IMR-90 (cell line): ENCODE results near the gene CNP. TPM values are rescaled to one million over a fixed set of nuclear protein-coding genes. Genes with fewer than 3 reads are reported as not detected.

Experiments used
- ATAC-seq: fragments of 200-7000 bp; cut with Tn5 transposase; 2 replicates; pipeline ENCODE4 v1.9.1; 2020; ENCODE audit warnings: low read depth, mild to moderate bottlenecking, moderate library complexity
- BruUV-seq: library from RNA; stranded (reverse); fragments of 400-500 nt; replicated peaks from 2 replicates; lab custom pipeline; 2021; lab: Mats Ljungman, UMichigan
- CTCF ChIA-PET: fragments of 300-600 bp; formaldehyde crosslinking; extraction: SDS; loops from one replicate; lab custom pipeline; 2021; ENCODE audit warnings: antibody characterized with exemption; lab: Yijun Ruan, JAX
- POLR2A ChIA-PET: fragments of 300-600 bp; sonication (Branson Sonifier 250); formaldehyde crosslinking; loops from one replicate; lab custom pipeline; 2022; ENCODE audit warnings: antibody characterized with exemption; ENCODE audit not compliant: unreplicated experiment; lab: Charles Lee
- DNase-seq: peaks from one replicate; pipeline ENCODE4 v3.0.0; 2013
- H2AFZ ChIP-seq: replicated peaks from 2 replicates; pipeline ENCODE3; 2013; ENCODE audit warnings: low read length, mild to moderate bottlenecking; ENCODE audit not compliant: poor library complexity
- H2AK5ac ChIP-seq: 2 replicates; pipeline ENCODE4 v1.6.1; 2013; ENCODE audit warnings: low read depth, low read length, inconsistent platforms
- H2AK9ac ChIP-seq: replicated peaks from 2 replicates; pipeline ENCODE3; 2013; ENCODE audit warnings: mild to moderate bottlenecking, low read depth, low read length, moderate library complexity; ENCODE audit not compliant: poor library complexity
- H2BK120ac ChIP-seq: 2 replicates; pipeline ENCODE4 v1.6.1; 2013; ENCODE audit warnings: low read depth, low read length, inconsistent platforms
- H2BK15ac ChIP-seq: 3 replicates; pipeline ENCODE4 v1.6.1; 2013; ENCODE audit warnings: low read depth, low read length, inconsistent platforms
- H2BK20ac ChIP-seq: 2 replicates; pipeline ENCODE4 v1.6.1; 2013; ENCODE audit warnings: low read depth, mild to moderate bottlenecking, inconsistent platforms, low read length, moderate library complexity
- H2BK5ac ChIP-seq: 2 replicates; pipeline ENCODE4 v1.6.1; 2013; ENCODE audit warnings: mild to moderate bottlenecking, low read depth, low read length, inconsistent platforms; ENCODE audit not compliant: poor library complexity, severe bottlenecking
- H3K14ac ChIP-seq: replicated peaks from 2 replicates; pipeline ENCODE4 v1.6.1; 2013; ENCODE audit warnings: low read depth, low read length, inconsistent platforms
- H3K18ac ChIP-seq: 2 replicates; pipeline ENCODE4 v1.6.1; 2013; ENCODE audit warnings: low read depth, low read length, control low read depth
- H3K23ac ChIP-seq: 2 replicates; pipeline ENCODE4 v1.6.1; 2013; ENCODE audit warnings: low read depth, low read length, inconsistent platforms
- H3K27ac ChIP-seq: 2 replicates; pipeline ENCODE4 v1.5.1; 2013; ENCODE audit warnings: mild to moderate bottlenecking, control low read depth, low read length; ENCODE audit not compliant: insufficient read depth
- H3K27me3 ChIP-seq: 2 replicates; pipeline ENCODE4 v1.6.1; 2013; ENCODE audit warnings: low read length; ENCODE audit not compliant: control insufficient read depth, insufficient read depth
- H3K36me3 ChIP-seq: 2 replicates; pipeline ENCODE4 v1.6.1; 2013; ENCODE audit warnings: low read length, mixed read lengths; ENCODE audit not compliant: control insufficient read depth, insufficient read depth
- H3K4ac ChIP-seq: 2 replicates; pipeline ENCODE4 v1.6.1; 2013; ENCODE audit warnings: low read depth, low read length, inconsistent platforms
- H3K4me1 ChIP-seq: 2 replicates; pipeline ENCODE4 v1.6.1; 2013; ENCODE audit warnings: low read length, mixed read lengths; ENCODE audit not compliant: control insufficient read depth, insufficient read depth
- H3K4me2 ChIP-seq: 2 replicates; pipeline ENCODE4 v1.6.1; 2013; ENCODE audit warnings: low read depth, mild to moderate bottlenecking, control low read depth, low read length, moderate library complexity
- H3K4me3 ChIP-seq: 2 replicates; pipeline ENCODE4 v1.5.1; 2013; ENCODE audit warnings: low read depth, mild to moderate bottlenecking, control low read depth, low read length, moderate library complexity; ENCODE audit not compliant: insufficient read depth
- H3K56ac ChIP-seq: 2 replicates; pipeline ENCODE4 v1.6.1; 2013; ENCODE audit warnings: low read length, inconsistent platforms; ENCODE audit not compliant: insufficient read depth; ENCODE audit errors: extremely low read depth
- H3K79me1 ChIP-seq, 2 experiments: 2 replicates each; pipeline ENCODE4 v1.6.1; 2013; ENCODE audit warnings: low read length in 2 of 2, inconsistent platforms in 1 of 2, low read depth in 1 of 2
- H3K9ac ChIP-seq: 2 replicates; pipeline ENCODE4 v1.6.1; 2013; ENCODE audit warnings: low read depth, low read length, control low read depth
- H3K9me1 ChIP-seq: 2 replicates; pipeline ENCODE4 v1.6.1; 2013; ENCODE audit warnings: low read length, inconsistent platforms; ENCODE audit not compliant: insufficient read depth
- H3K9me3 ChIP-seq: 2 replicates; pipeline ENCODE4 v1.6.1; 2013; ENCODE audit warnings: low read length; ENCODE audit not compliant: control insufficient read depth, insufficient read depth
- H4K20me1 ChIP-seq: 2 replicates; pipeline ENCODE4 v1.6.1; 2013; ENCODE audit warnings: low read length, inconsistent platforms; ENCODE audit not compliant: insufficient read depth
- H4K5ac ChIP-seq: 2 replicates; pipeline ENCODE4 v1.6.1; 2013; ENCODE audit warnings: mild to moderate bottlenecking, low read depth, low read length, control low read depth
- H4K8ac ChIP-seq, 2 experiments: 2 replicates each; pipeline ENCODE4 v1.6.1; 2013; ENCODE audit warnings: low read depth in 2 of 2, low read length in 2 of 2, control low read depth in 1 of 2, inconsistent platforms in 1 of 2
- H4K91ac ChIP-seq: 2 replicates; pipeline ENCODE4 v1.6.1; 2013; ENCODE audit warnings: low read depth, low read length, inconsistent platforms; ENCODE audit not compliant: insufficient read depth
- CEBPB ChIP-seq: IDR thresholded peaks from 2 replicates; pipeline ENCODE4 v1.6.1; 2012; ENCODE audit warnings: low read depth, low read length, improper control_type of control experiment
- CHD1 ChIP-seq: IDR thresholded peaks from 2 replicates; pipeline ENCODE4 v1.6.1; 2012; ENCODE audit warnings: low read depth, low read length, improper control_type of control experiment
- CTCF ChIP-seq: conservative IDR thresholded peaks from 2 replicates; pipeline ENCODE4 v1.5.1; 2012; ENCODE audit warnings: mild to moderate bottlenecking, low read depth, low read length, improper control_type of control experiment
- FOS ChIP-seq: fragments of 150-350 bp; IDR thresholded peaks from 2 replicates; pipeline ENCODE4 v1.6.1; 2016; ENCODE audit warnings: low read depth, low read length
- MAFK ChIP-seq: IDR thresholded peaks from 2 replicates; pipeline ENCODE4 v1.6.1; 2012; ENCODE audit warnings: low read depth, low read length, improper control_type of control experiment
- MAZ ChIP-seq: IDR thresholded peaks from 2 replicates; pipeline ENCODE4 v1.6.1; 2012; ENCODE audit warnings: low read depth, mild to moderate bottlenecking, low read length, improper control_type of control experiment, moderate library complexity, borderline replicate concordance
- MXI1 ChIP-seq: IDR thresholded peaks from 2 replicates; pipeline ENCODE4 v1.6.1; 2012; ENCODE audit warnings: low read depth, mild to moderate bottlenecking, low read length, moderate library complexity, borderline replicate concordance
- NFE2L2 ChIP-seq: fragments of 150-350 bp; IDR thresholded peaks from 2 replicates; pipeline ENCODE4 v1.6.1; 2016; ENCODE audit warnings: low read depth, mild to moderate bottlenecking, low read length
- POLR2A ChIP-seq: IDR thresholded peaks from 2 replicates; pipeline ENCODE4 v1.6.1; 2012; ENCODE audit warnings: mild to moderate bottlenecking, low read depth, low read length
- RAD21 ChIP-seq: IDR thresholded peaks from 2 replicates; pipeline ENCODE4 v1.6.1; 2012; ENCODE audit warnings: low read length, improper control_type of control experiment
- RCOR1 ChIP-seq: IDR thresholded peaks from 2 replicates; pipeline ENCODE4 v1.6.1; 2012; ENCODE audit warnings: mild to moderate bottlenecking, low read length, improper control_type of control experiment; ENCODE audit not compliant: insufficient replicate concordance
- RFX5 ChIP-seq: IDR thresholded peaks from 2 replicates; pipeline ENCODE4 v1.8.0; 2012; ENCODE audit warnings: low read depth, mild to moderate bottlenecking, low read length, moderate library complexity
- WGBS, 2 experiments: methylation state at CpG; one replicate each; pipeline versions ENCODE4 v1.1.5 to v1.1.7; 2013; ENCODE audit warnings: missing lambda C conversion rate in 2 of 2; ENCODE audit not compliant: insufficient read length in 1 of 2; ENCODE audit errors: extremely low coverage in 2 of 2; 5-methylcytosine and 5-hydroxymethylcytosine counted together
- dilution Hi-C: fragments of 300-500 bp; cut with HindIII; formaldehyde crosslinking; loops from one replicate; pipeline ENCODE4 v1.14.3; 2018; ENCODE audit warnings: low sequenced_read_pairs; ENCODE audit not compliant: unreplicated experiment
- in situ Hi-C: fragments of 300-500 bp; cut with MboI; formaldehyde crosslinking; loops from 3 replicates; pipeline ENCODE4 v1.14.3; 2019; ENCODE audit warnings: low sequenced_read_pairs, inconsistent platforms, mixed read lengths
- intact Hi-C: fragments of 100-400 bp; cut with micrococcal nuclease; formaldehyde crosslinking; loops from 2 replicates; pipeline ENCODE4 v1.10.0; 2022
- polyA plus RNA-seq, 3 experiments: library from polyadenylated mRNA; depleted of rRNA; stranded (reverse); fragments of >200 nt; gene quantifications; 2 replicates each; pipeline ENCODE4 v1.2.3, GENCODE V29; 2012; ENCODE audit warnings: low replicate concordance in 1 of 3
- total RNA-seq: library from RNA; depleted of rRNA; stranded (reverse); fragments of >200 nt; gene quantifications from 2 replicates; pipeline ENCODE4 v1.2.3, GENCODE V29; 2012
- TF ChIP-seq, protein P1 (sequence below): fragments of 150-350 bp; IDR thresholded peaks from 2 replicates; pipeline ENCODE4 v1.6.1; 2017; ENCODE audit warnings: mild to moderate bottlenecking, antibody characterized with exemption, low read length, low read depth
- TF ChIP-seq, protein P2 (sequence below): fragments of 150-350 bp; IDR thresholded peaks from 2 replicates; pipeline ENCODE4 v1.6.1; 2016; ENCODE audit warnings: low read depth, mild to moderate bottlenecking, low read length, moderate library complexity, borderline replicate concordance

CNP gene
- total and polyA plus RNA-seq, 2 of the 4 experiments (the other 2 are of a cell fraction) = 45.5 to 46.4 TPM

DNA sequence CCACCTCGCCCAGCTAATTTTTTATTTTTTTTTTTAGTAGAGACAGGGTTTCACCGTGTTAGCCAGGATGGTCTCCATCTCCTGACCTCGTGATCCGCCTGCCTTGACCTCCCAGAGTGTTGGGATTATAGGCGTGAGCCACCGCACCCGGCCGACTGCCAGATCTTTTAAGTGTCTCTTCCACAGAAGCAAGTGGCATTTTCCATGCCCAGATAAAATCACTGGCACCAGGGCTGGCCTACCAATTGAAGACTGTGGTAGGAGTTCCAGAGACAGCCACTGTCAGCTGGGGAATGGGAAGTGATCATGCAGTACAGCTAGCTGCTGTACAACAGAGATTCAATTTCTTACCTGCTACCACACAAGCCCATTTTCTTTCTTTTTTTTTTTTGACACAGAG, 17.9 kb downstream of the CNP start:
- Histone ChIP-seq H2AFZ (no peak overlapping the region), H2BK15ac (no peak overlapping the region), H3K9ac (no peak overlapping the region), H2BK5ac (no peak overlapping the region), H3K9me3 (no peaks in the 10 kb centered on the region), H3K18ac (no peak overlapping the region), H3K4me2 (no peak overlapping the region), H3K4me3 (no peak overlapping the region), H4K8ac (no peak overlapping the region), H4K20me1 (no peaks in the 10 kb centered on the region), H4K91ac (no peak overlapping the region), H2BK20ac (no peak overlapping the region), H3K4me1 (no peaks in the 10 kb centered on the region), H3K27ac (no peak overlapping the region), H2AK9ac (no peak overlapping the region), H3K56ac (no peak overlapping the region), H3K14ac (no peak overlapping the region), H2BK120ac (no peak overlapping the region), H4K5ac (no peak overlapping the region), H3K27me3 (no peaks in the 10 kb centered on the region), H3K4ac (no peak overlapping the region), H3K9me1 (no peaks in the 10 kb centered on the region), H3K23ac (no peak overlapping the region), H3K36me3 (peaks cover 62% of the 10 kb centered on the region), H2AK5ac (no peak overlapping the region), H3K79me1 (peaks cover 13 to 32% of the 10 kb centered on the region in 2 experiments)
- no peak for DNase-seq
- ChIA-PET POLR2A (no interaction called here), CTCF (no interaction called here)
- TF ChIP-seq CHD1 = no peak
- no peak for TF ChIP-seq POLR2A
- TF ChIP-seq, protein P1, sequence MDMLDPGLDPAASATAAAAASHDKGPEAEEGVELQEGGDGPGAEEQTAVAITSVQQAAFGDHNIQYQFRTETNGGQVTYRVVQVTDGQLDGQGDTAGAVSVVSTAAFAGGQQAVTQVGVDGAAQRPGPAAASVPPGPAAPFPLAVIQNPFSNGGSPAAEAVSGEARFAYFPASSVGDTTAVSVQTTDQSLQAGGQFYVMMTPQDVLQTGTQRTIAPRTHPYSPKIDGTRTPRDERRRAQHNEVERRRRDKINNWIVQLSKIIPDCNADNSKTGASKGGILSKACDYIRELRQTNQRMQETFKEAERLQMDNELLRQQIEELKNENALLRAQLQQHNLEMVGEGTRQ = no peak
- TF ChIP-seq MXI1 = no peak
- TF ChIP-seq, protein P2, sequence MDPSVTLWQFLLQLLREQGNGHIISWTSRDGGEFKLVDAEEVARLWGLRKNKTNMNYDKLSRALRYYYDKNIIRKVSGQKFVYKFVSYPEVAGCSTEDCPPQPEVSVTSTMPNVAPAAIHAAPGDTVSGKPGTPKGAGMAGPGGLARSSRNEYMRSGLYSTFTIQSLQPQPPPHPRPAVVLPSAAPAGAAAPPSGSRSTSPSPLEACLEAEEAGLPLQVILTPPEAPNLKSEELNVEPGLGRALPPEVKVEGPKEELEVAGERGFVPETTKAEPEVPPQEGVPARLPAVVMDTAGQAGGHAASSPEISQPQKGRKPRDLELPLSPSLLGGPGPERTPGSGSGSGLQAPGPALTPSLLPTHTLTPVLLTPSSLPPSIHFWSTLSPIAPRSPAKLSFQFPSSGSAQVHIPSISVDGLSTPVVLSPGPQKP = no peak
- no peak for TF ChIP-seq RCOR1
- TF ChIP-seq CTCF = no peak
- TF ChIP-seq MAZ = no peak
- TF ChIP-seq RFX5 = no peak
- no peak for TF ChIP-seq FOS
- TF ChIP-seq CEBPB = no peak
- no peak for TF ChIP-seq RAD21
- no peak for TF ChIP-seq NFE2L2
- TF ChIP-seq MAFK = no peak
- no peak for ATAC-seq
- in situ Hi-C loops (no loop called here), dilution Hi-C loops (no loop called here), intact Hi-C loops (no loop called here)
- no TSS peak for BruUV-seq
- no CpG with 5 or more reads among the region's 8 CpGs for WGBS, 2 experiments
